Stimulated activated CD4-positive, alpha-beta T cell treated with anti-CD3 and anti-CD28 coated beads, TNF-alpha, amount 100 ng/mL, for 1 hour (primary cell): ENCODE data around the gene KRABD2.
"Not testable (repeated sequence)": the region's sequence is repeated elsewhere in the genome, so short reads cannot be mapped to it uniquely, and the experiment has no call there.

Experiments used
- DNase-seq, 3 donors: peaks; one replicate each; pipeline ENCODE4 v3.0.0-alpha.2; 2020; ENCODE audit warnings: low read depth in 3 of 3, low spot score in 1 of 3

Gene KRABD2

GRCh38 chr17:8362651-8363332 lies 13.7 kb downstream of the KRABD2 start:
- no peak for DNase-seq

- no peak for DNase-seq
These were observed 15.8 kb downstream of the KRABD2 start for GRCh38 chr17:8360751-8361150.

GRCh38 chr17:8360260-8360659 lies 16.2 kb downstream of the KRABD2 start:
- no peak for DNase-seq

GRCh38 chr17:8359769-8360168 lies 16.7 kb downstream of the KRABD2 start:
- DNase-seq, result no peak

GRCh38 chr17:8357910-8358309 lies 18.6 kb downstream of the KRABD2 start:
- no peak for DNase-seq

- no peak for DNase-seq
These were observed 22.3 kb downstream of the KRABD2 start for GRCh38 chr17:8354236-8354635.

GRCh38 chr17:8353736-8354135 lies 22.8 kb downstream of the KRABD2 start:
- no peak for DNase-seq

- DNase-seq, result no peak
These were observed 26.2 kb downstream of the KRABD2 start for GRCh38 chr17:8350339-8350738.

- not testable (repeated sequence) for DNase-seq
These were observed 29.5 kb downstream of the KRABD2 start for GRCh38 chr17:8347001-8347400.

GRCh38 chr17:8345951-8346665 lies 30.4 kb downstream of the KRABD2 start:
- DNase-seq, result no peak

- DNase-seq, result no peak
These were observed 31.3 kb downstream of the KRABD2 start for GRCh38 chr17:8345052-8345690.

GRCh38 chr17:8341456-8341855 lies 35.0 kb downstream of the KRABD2 start:
- no peak for DNase-seq

GRCh38 chr17:8339540-8339939 lies 37.0 kb downstream of the KRABD2 start, which contains the start of gene ODF4:
ODF4 (plus strand) TSS chr17:8339840; CDS start chr17:8340052, 212 bp downstream.
- no peak for DNase-seq

GRCh38 chr17:8338753-8339140 lies 37.8 kb downstream of the KRABD2 start:
- DNase-seq, result no peak

- DNase-seq, result no peak
These were observed 38.4 kb downstream of the KRABD2 start for GRCh38 chr17:8337802-8338752.

- DNase-seq, result no peak
These were observed 43.2 kb downstream of the KRABD2 start for GRCh38 chr17:8333281-8333680.

- DNase-seq, result no peak
These were observed 43.8 kb downstream of the KRABD2 start for GRCh38 chr17:8332688-8333087.

- DNase-seq, result no peak
These were observed 44.4 kb downstream of the KRABD2 start for GRCh38 chr17:8332128-8332527.

- no peak for DNase-seq
These were observed 49.2 kb downstream of the KRABD2 start for GRCh38 chr17:8327303-8327649.
